Measurements from ENCODE around the gene BRD7. TPM values are rescaled to one million over a fixed set of nuclear protein-coding genes. Genes with fewer than 3 reads are reported as not detected.

The BRD7 gene
- total RNA-seq, 2 donors from 2014 or later = 28.0 to 28.9 TPM

DNA sequence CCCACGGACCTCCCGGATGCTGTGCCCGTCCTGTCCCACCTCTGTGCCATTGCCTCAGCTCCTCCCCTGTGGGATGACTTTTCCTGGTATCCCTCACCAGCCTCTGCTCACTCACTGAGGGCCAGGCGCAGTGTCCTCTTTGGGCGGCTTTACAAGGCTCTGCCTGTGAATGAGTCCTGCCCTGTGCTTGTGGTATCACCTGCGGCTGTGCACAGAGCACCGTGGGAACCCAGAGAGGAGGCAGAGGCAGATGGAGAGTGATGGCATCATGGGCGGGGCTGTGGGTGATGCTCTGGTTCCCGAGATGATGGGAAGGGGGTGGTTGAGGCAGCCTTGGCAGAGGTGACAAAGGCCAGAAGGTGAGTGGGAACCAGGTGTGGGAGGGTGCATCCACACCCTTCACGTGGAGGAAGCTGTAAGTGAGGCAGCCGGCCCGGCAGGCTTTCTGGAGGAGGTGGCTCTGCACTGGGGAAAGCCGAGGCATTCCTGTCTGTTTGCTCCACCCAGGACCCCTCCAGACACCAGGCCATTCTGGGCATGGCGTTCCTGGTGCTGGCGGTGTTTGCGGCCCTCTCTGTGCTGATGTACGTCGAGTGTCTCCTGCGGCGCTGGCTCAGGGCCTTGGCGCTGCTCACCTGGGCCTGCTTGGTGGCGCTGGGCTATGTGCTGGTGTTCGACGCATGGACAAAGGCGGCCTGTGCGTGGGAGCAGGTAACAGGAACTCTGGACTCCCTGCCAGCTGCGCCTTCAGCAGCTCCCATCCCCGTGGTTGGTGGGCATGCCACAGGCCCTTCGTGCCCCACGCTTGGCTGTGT is 78.6 kb downstream of the BRD7 start:
- Histone ChIP-seq H3K27me3 (no peaks in the 10 kb centered on the region), H3K9me3 (no peaks in the 10 kb centered on the region), H3K4me1 (no peaks in the 10 kb centered on the region), H3K4me3 (no peak overlapping the region), H3K36me3 (no peaks in the 10 kb centered on the region), H3K27ac (no peak overlapping the region)
- no peak for DNase-seq (ENCODE audit: low spot score)
- TF ChIP-seq, protein P1, sequence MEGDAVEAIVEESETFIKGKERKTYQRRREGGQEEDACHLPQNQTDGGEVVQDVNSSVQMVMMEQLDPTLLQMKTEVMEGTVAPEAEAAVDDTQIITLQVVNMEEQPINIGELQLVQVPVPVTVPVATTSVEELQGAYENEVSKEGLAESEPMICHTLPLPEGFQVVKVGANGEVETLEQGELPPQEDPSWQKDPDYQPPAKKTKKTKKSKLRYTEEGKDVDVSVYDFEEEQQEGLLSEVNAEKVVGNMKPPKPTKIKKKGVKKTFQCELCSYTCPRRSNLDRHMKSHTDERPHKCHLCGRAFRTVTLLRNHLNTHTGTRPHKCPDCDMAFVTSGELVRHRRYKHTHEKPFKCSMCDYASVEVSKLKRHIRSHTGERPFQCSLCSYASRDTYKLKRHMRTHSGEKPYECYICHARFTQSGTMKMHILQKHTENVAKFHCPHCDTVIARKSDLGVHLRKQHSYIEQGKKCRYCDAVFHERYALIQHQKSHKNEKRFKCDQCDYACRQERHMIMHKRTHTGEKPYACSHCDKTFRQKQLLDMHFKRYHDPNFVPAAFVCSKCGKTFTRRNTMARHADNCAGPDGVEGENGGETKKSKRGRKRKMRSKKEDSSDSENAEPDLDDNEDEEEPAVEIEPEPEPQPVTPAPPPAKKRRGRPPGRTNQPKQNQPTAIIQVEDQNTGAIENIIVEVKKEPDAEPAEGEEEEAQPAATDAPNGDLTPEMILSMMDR (IDR thresholded peaks at IDR 0.05) = no peak

DNA sequence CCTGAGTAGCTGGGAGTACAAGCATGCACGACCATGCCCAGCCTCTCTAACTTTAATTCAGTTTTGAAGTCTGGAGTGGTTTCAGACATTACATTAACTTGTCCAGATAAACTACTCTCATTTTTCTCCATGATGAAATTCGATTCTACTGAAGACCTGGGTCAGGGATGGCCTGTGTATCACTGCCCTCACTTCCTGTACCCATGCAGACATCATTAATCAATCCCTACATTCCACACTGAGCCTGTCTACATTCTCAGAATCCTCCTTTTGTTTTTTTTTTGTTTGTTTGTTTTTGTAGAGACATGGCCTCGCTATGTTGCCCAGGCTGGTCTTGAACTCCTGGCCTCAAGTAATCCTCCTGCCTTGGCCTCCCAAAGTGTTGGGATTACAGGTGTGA is 79.9 kb downstream of the BRD7 start:
- H3K4me1 ChIP-seq = peaks cover 0 to 9% of the 10 kb centered on the region in 2 donors
- H3K4me3 ChIP-seq = no peak overlapping the region
- H3K27ac ChIP-seq = no peak overlapping the region
- H3K27me3 ChIP-seq = no peaks in the 10 kb centered on the region
- no peaks in the 10 kb centered on the region for H3K36me3 ChIP-seq
- no peak for DNase-seq (ENCODE audit: low spot score)
- TF ChIP-seq, protein P1 (IDR thresholded peaks at IDR 0.05) = no peak
- H3K9me3 ChIP-seq = no peaks in the 10 kb centered on the region

DNA sequence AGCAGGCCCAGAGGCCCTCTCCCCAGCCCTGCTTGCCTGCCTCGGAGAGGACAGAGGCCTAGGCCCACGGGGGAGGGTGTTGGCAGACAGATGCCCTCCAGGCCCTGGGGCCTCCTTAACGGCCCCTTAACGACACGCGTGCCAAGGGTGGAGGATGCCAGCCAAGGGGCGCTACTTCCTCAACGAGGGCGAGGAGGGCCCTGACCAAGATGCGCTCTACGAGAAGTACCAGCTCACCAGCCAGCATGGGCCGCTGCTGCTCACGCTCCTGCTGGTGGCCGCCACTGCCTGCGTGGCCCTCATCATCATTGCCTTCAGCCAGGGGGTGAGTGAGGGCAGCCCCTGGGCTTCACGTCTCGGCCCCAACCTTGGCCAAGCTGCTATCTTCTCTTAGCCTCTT is 80.8 kb downstream of the BRD7 start:
- H3K36me3 ChIP-seq = no peaks in the 10 kb centered on the region
- DNase-seq (ENCODE audit: low spot score) = no peak
- no peaks in the 10 kb centered on the region for H3K9me3 ChIP-seq

DNA sequence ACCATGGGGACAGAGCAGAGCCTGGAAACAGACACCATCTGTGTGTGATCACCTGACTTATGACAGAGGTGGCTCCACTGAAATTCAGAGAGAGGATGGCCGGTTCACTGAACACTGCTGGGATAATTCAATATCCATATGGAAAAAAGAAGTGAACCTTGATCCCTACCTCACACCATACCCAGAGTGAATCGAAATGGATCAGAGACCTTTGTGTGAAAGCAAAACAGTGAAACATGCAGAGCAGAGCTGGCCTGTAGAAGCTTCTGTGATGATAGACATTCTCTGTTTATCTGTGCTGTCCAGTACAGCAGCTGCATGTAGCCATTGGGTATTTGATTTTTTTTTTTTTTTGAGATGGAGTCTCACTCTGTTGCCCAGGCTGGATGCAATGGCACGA is 82.1 kb downstream of the BRD7 start:
- no peak overlapping the region for H3K27ac ChIP-seq
- H3K27me3 ChIP-seq = no peaks in the 10 kb centered on the region
- H3K36me3 ChIP-seq = no peaks in the 10 kb centered on the region
- no peak for DNase-seq (ENCODE audit: low spot score)
- no peak overlapping the region for H3K4me3 ChIP-seq
- H3K9me3 ChIP-seq = no peaks in the 10 kb centered on the region
- H3K4me1 ChIP-seq = peaks cover 0 to 29% of the 10 kb centered on the region in 2 donors
- TF ChIP-seq, protein P1 (IDR thresholded peaks at IDR 0.05) = no peak

More for the DNA sequence above, 80.8 kb downstream of the BRD7 start:
- H3K27ac ChIP-seq = no peak overlapping the region
- no peaks in the 10 kb centered on the region for H3K27me3 ChIP-seq
- peaks cover 0 to 18% of the 10 kb centered on the region in 2 donors for H3K4me1 ChIP-seq
- TF ChIP-seq, protein P1 (IDR thresholded peaks at IDR 0.05) = no peak
- no peak overlapping the region for H3K4me3 ChIP-seq

DNA sequence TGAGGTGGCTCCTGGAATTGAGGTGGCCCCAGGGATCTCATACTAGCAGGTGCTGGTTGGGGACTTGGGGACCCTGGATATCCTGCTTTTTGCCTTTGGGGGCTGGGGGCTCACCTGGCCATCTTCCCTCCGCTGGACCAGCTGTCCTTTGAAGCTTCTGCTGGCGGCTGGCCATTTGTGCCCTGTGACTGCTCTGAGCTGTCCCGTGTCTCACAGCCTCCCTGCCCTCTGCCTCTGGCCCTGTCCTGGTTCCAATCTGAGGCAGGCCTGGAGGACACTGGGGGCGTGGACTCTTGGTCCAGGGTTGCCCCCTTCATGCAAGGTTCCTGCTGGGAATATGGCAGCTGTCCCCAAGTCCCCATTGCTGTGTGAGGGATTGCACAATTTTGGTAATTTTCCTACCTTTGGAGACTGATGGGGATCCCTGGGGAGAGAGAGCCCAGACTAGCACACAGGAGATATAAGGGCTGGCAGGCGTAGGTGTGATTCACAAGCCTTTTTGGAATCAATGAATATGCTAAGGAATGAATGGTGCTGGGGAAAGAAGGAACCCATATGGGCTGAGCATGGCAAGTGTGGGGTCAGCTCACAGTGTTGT is 83.3 kb downstream of the BRD7 start:
- H3K9me3 ChIP-seq = no peaks in the 10 kb centered on the region
- TF ChIP-seq, protein P1 (IDR thresholded peaks at IDR 0.05) = no peak
- H3K4me1 ChIP-seq = peaks cover 0 to 31% of the 10 kb centered on the region in 2 donors
- no peak overlapping the region for H3K27ac ChIP-seq
- no peak overlapping the region for H3K4me3 ChIP-seq
- no peak for DNase-seq (ENCODE audit: low spot score)
- H3K36me3 ChIP-seq = no peaks in the 10 kb centered on the region
- H3K27me3 ChIP-seq = no peaks in the 10 kb centered on the region

Data from right atrium auricular region (tissue), 2 donors.